ENCODE data around the gene MSH3. TPM values are rescaled to one million over a fixed set of nuclear protein-coding genes. Genes with fewer than 3 reads are reported as not detected.

The MSH3 gene
- total and polyA plus RNA-seq, 2 donors, result 4.8 to 13.3 TPM

DNA sequence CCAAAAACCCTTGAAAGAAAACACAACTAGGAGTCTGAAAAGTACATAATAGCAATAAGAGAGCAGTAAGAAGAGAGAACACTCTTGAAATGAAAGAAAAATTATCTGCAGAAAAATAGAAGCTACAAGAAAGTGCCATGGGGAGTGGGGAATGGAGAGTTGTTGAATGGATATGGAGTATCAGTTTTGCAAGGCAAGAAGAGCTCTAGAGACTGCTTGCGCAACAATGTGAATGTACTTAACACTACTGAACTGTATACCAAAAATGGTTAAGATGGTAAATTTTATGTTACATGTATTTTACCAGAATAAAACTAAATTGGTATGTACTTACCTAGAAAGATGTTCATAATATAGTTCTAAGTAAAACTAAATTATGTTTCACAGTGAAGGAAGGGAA lies 251.0 kb downstream of the MSH3 start:
- no peaks in the 10 kb centered on the region for H3K9me3 ChIP-seq (ENCODE audit: control insufficient read depth in 2 of 2, insufficient read depth in 1 of 2, low read length in 1 of 2)
- 100% methylated on average over 1 of the region's 1 CpG for WGBS
- no peak for DNase-seq (ENCODE audit: low read depth in 6 of 9, low spot score in 9 of 9)
- H3K36me3 ChIP-seq (ENCODE audit: control insufficient read depth in 2 of 2, insufficient read depth in 2 of 2, low read length in 1 of 2), result no peaks in the 10 kb centered on the region
- H3K27me3 ChIP-seq (ENCODE audit: control insufficient read depth in 2 of 2, insufficient read depth in 1 of 2, low read length in 1 of 2), result no peaks in the 10 kb centered on the region
- no peaks in the 10 kb centered on the region for H3K4me1 ChIP-seq (ENCODE audit: control insufficient read depth in 2 of 2, insufficient read depth in 2 of 2, low read length in 2 of 2)
- no peak overlapping the region for H3K27ac ChIP-seq (ENCODE audit: low read depth in 1 of 2, low read length in 1 of 2)
- no peak overlapping the region for H3K4me3 ChIP-seq (ENCODE audit: low read length in 2 of 2)

- 96% methylated on average over 3 of the region's 3 CpGs for WGBS
- H3K36me3 ChIP-seq (ENCODE audit: control insufficient read depth in 2 of 2, insufficient read depth in 2 of 2, low read length in 1 of 2), result no peaks in the 10 kb centered on the region
- H3K4me3 ChIP-seq (ENCODE audit: low read length in 2 of 2), result no peak overlapping the region
- DNase-seq (ENCODE audit: low read depth in 6 of 9, low spot score in 9 of 9), result no peak
- no peaks in the 10 kb centered on the region for H3K9me3 ChIP-seq (ENCODE audit: control insufficient read depth in 2 of 2, insufficient read depth in 1 of 2, low read length in 1 of 2)
- H3K27me3 ChIP-seq (ENCODE audit: control insufficient read depth in 2 of 2, insufficient read depth in 1 of 2, low read length in 1 of 2), result no peaks in the 10 kb centered on the region
- no peak overlapping the region for H3K27ac ChIP-seq (ENCODE audit: low read depth in 1 of 2, low read length in 1 of 2)
- no peaks in the 10 kb centered on the region for H3K4me1 ChIP-seq (ENCODE audit: control insufficient read depth in 2 of 2, insufficient read depth in 2 of 2, low read length in 2 of 2)
Observed at GRCh38 chr5:80912479-80912878, 258.0 kb downstream of the MSH3 start.

DNA sequence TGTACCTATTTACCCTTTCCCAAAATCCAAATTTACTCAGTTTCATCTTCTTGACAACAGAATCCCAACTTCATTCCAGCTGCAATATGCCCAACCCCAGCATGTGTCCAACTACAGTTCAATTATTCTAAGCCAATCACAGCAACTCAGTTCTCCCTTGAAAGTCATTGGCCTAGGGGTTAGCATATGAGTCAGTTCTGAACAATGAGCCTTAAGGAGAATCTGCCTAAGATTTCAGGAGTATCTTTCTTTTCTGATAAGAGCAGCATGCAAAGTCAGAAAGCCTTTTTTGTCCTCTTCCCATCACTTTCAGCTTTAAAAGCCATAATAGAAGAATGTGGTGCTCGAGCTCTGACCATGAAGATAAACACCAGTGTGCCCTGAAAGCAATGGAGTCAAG lies 261.3 kb downstream of the MSH3 start:
- no peak for DNase-seq (ENCODE audit: low read depth in 6 of 9, low spot score in 9 of 9)
- Histone ChIP-seq H3K4me3 (ENCODE audit: low read length in 2 of 2) (no peak overlapping the region), H3K27me3 (ENCODE audit: control insufficient read depth in 2 of 2, insufficient read depth in 1 of 2, low read length in 1 of 2) (no peaks in the 10 kb centered on the region), H3K4me1 (ENCODE audit: control insufficient read depth in 2 of 2, insufficient read depth in 2 of 2, low read length in 2 of 2) (no peaks in the 10 kb centered on the region), H3K27ac (ENCODE audit: low read depth in 1 of 2, low read length in 1 of 2) (no peak overlapping the region), H3K9me3 (ENCODE audit: control insufficient read depth in 2 of 2, insufficient read depth in 1 of 2, low read length in 1 of 2) (no peaks in the 10 kb centered on the region), H3K36me3 (ENCODE audit: control insufficient read depth in 2 of 2, insufficient read depth in 2 of 2, low read length in 1 of 2) (no peaks in the 10 kb centered on the region)
- 97% methylated on average over 1 of the region's 1 CpG for WGBS

GRCh38 chr5:80916676-80917075 lies 262.2 kb downstream of the MSH3 start:
- no peak overlapping the region for H3K27ac ChIP-seq (ENCODE audit: low read depth in 1 of 2, low read length in 1 of 2)
- no peaks in the 10 kb centered on the region for H3K9me3 ChIP-seq (ENCODE audit: control insufficient read depth in 2 of 2, insufficient read depth in 1 of 2, low read length in 1 of 2)
- WGBS, result 97% methylated on average over 4 of the region's 4 CpGs
- H3K36me3 ChIP-seq (ENCODE audit: control insufficient read depth in 2 of 2, insufficient read depth in 2 of 2, low read length in 1 of 2), result no peaks in the 10 kb centered on the region
- H3K4me3 ChIP-seq (ENCODE audit: low read length in 2 of 2), result no peak overlapping the region
- no peaks in the 10 kb centered on the region for H3K27me3 ChIP-seq (ENCODE audit: control insufficient read depth in 2 of 2, insufficient read depth in 1 of 2, low read length in 1 of 2)
- DNase-seq (ENCODE audit: low read depth in 6 of 9, low spot score in 9 of 9), result no peak
- no peaks in the 10 kb centered on the region for H3K4me1 ChIP-seq (ENCODE audit: control insufficient read depth in 2 of 2, insufficient read depth in 2 of 2, low read length in 2 of 2)

GRCh38 chr5:80917631-80918030 lies 263.2 kb downstream of the MSH3 start:
- no peaks in the 10 kb centered on the region for H3K27me3 ChIP-seq (ENCODE audit: control insufficient read depth in 2 of 2, insufficient read depth in 1 of 2, low read length in 1 of 2)
- H3K4me1 ChIP-seq (ENCODE audit: control insufficient read depth in 2 of 2, insufficient read depth in 2 of 2, low read length in 2 of 2), result no peaks in the 10 kb centered on the region
- no peak overlapping the region for H3K4me3 ChIP-seq (ENCODE audit: low read length in 2 of 2)
- peak in 4 of 9 donors; percentile 11 to 54 (median 12) for DNase-seq (ENCODE audit: low read depth in 6 of 9, low spot score in 9 of 9)
- H3K27ac ChIP-seq (ENCODE audit: low read depth in 1 of 2, low read length in 1 of 2), result no peak overlapping the region
- H3K36me3 ChIP-seq (ENCODE audit: control insufficient read depth in 2 of 2, insufficient read depth in 2 of 2, low read length in 1 of 2), result no peaks in the 10 kb centered on the region
- no peaks in the 10 kb centered on the region for H3K9me3 ChIP-seq (ENCODE audit: control insufficient read depth in 2 of 2, insufficient read depth in 1 of 2, low read length in 1 of 2)
- WGBS, result 33% methylated on average over 3 of the region's 3 CpGs

GRCh38 chr5:80919678-80920196 lies 265.3 kb downstream of the MSH3 start:
- WGBS, result 97% methylated on average over 6 of the region's 6 CpGs
- no peaks in the 10 kb centered on the region for H3K4me1 ChIP-seq (ENCODE audit: control insufficient read depth in 2 of 2, insufficient read depth in 2 of 2, low read length in 2 of 2)
- no peak for DNase-seq (ENCODE audit: low read depth in 6 of 9, low spot score in 9 of 9)
- H3K36me3 ChIP-seq (ENCODE audit: control insufficient read depth in 2 of 2, insufficient read depth in 2 of 2, low read length in 1 of 2), result no peaks in the 10 kb centered on the region
- no peaks in the 10 kb centered on the region for H3K27me3 ChIP-seq (ENCODE audit: control insufficient read depth in 2 of 2, insufficient read depth in 1 of 2, low read length in 1 of 2)
- H3K27ac ChIP-seq (ENCODE audit: low read depth in 1 of 2, low read length in 1 of 2), result no peak overlapping the region
- H3K9me3 ChIP-seq (ENCODE audit: control insufficient read depth in 2 of 2, insufficient read depth in 1 of 2, low read length in 1 of 2), result no peaks in the 10 kb centered on the region
- no peak overlapping the region for H3K4me3 ChIP-seq (ENCODE audit: low read length in 2 of 2)

- H3K36me3 ChIP-seq (ENCODE audit: control insufficient read depth in 2 of 2, insufficient read depth in 2 of 2, low read length in 1 of 2), result no peaks in the 10 kb centered on the region
- DNase-seq (ENCODE audit: low read depth in 6 of 9, low spot score in 9 of 9), result no peak
- no peaks in the 10 kb centered on the region for H3K9me3 ChIP-seq (ENCODE audit: control insufficient read depth in 2 of 2, insufficient read depth in 1 of 2, low read length in 1 of 2)
- H3K4me3 ChIP-seq (ENCODE audit: low read length in 2 of 2), result no peak overlapping the region
- H3K27me3 ChIP-seq (ENCODE audit: control insufficient read depth in 2 of 2, insufficient read depth in 1 of 2, low read length in 1 of 2), result no peaks in the 10 kb centered on the region
- no peak overlapping the region for H3K27ac ChIP-seq (ENCODE audit: low read depth in 1 of 2, low read length in 1 of 2)
- no peaks in the 10 kb centered on the region for H3K4me1 ChIP-seq (ENCODE audit: control insufficient read depth in 2 of 2, insufficient read depth in 2 of 2, low read length in 2 of 2)
Observed at GRCh38 chr5:80920333-80920732, 265.9 kb downstream of the MSH3 start.

DNA sequence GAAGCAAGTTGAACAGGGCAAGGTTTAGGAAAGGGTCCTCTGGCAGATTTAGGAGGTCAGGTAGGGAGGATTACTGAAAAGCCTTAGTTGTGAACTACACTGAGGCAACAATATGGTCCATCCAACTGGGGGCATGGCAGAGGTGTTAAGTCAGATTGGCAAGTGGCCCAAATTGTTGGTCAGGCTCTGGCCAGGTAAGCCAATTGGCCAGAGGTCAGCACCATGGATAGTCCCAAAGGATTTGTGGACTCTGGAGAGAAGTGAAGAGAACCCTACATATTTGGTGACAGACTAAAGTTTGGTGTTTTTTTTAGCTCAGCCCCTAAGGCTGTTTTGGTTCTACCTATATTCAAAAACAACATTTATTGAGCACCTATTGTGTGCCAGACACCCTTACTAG lies 266.6 kb downstream of the MSH3 start:
- no peaks in the 10 kb centered on the region for H3K9me3 ChIP-seq (ENCODE audit: control insufficient read depth in 2 of 2, insufficient read depth in 1 of 2, low read length in 1 of 2)
- no peak for DNase-seq (ENCODE audit: low read depth in 6 of 9, low spot score in 9 of 9)
- H3K4me1 ChIP-seq (ENCODE audit: control insufficient read depth in 2 of 2, insufficient read depth in 2 of 2, low read length in 2 of 2), result no peaks in the 10 kb centered on the region
- H3K27ac ChIP-seq (ENCODE audit: low read depth in 1 of 2, low read length in 1 of 2), result no peak overlapping the region
- H3K36me3 ChIP-seq (ENCODE audit: control insufficient read depth in 2 of 2, insufficient read depth in 2 of 2, low read length in 1 of 2), result no peaks in the 10 kb centered on the region
- H3K4me3 ChIP-seq (ENCODE audit: low read length in 2 of 2), result no peak overlapping the region
- no peaks in the 10 kb centered on the region for H3K27me3 ChIP-seq (ENCODE audit: control insufficient read depth in 2 of 2, insufficient read depth in 1 of 2, low read length in 1 of 2)

GRCh38 chr5:80925931-80926330 lies 271.5 kb downstream of the MSH3 start:
- H3K27me3 ChIP-seq (ENCODE audit: control insufficient read depth in 2 of 2, insufficient read depth in 1 of 2, low read length in 1 of 2), result no peaks in the 10 kb centered on the region
- no peaks in the 10 kb centered on the region for H3K36me3 ChIP-seq (ENCODE audit: control insufficient read depth in 2 of 2, insufficient read depth in 2 of 2, low read length in 1 of 2)
- DNase-seq (ENCODE audit: low read depth in 6 of 9, low spot score in 9 of 9), result no peak
- H3K4me1 ChIP-seq (ENCODE audit: control insufficient read depth in 2 of 2, insufficient read depth in 2 of 2, low read length in 2 of 2), result peaks cover 0 to 2% of the 10 kb centered on the region in 2 donors
- H3K4me3 ChIP-seq (ENCODE audit: low read length in 2 of 2), result no peak overlapping the region
- H3K27ac ChIP-seq (ENCODE audit: low read depth in 1 of 2, low read length in 1 of 2), result no peak overlapping the region
- 99% methylated on average over 1 of the region's 1 CpG for WGBS
- no peaks in the 10 kb centered on the region for H3K9me3 ChIP-seq (ENCODE audit: control insufficient read depth in 2 of 2, insufficient read depth in 1 of 2, low read length in 1 of 2)

Data from thymus (tissue), 11 donors.